A673 (cell line): ENCODE measurements around the gene RHEX. TPM values are rescaled to one million over a fixed set of nuclear protein-coding genes. Genes with fewer than 3 reads are reported as not detected.

Experiments
- BruUV-seq: library from RNA; stranded (reverse); fragments of 400-500 nt; replicated peaks from 2 replicates; lab custom pipeline; 2021; lab: Mats Ljungman, UMichigan
- CTCF ChIA-PET: fragments of 300-600 bp; sonication (Branson Sonifier 250); formaldehyde crosslinking; loops from one replicate; lab custom pipeline; 2022; ENCODE audit warnings: antibody characterized with exemption; lab: Charles Lee
- POLR2A ChIA-PET: fragments of 300-600 bp; sonication (Branson Sonifier 250); formaldehyde crosslinking; loops from one replicate; lab custom pipeline; 2022; ENCODE audit warnings: antibody characterized with exemption; ENCODE audit not compliant: low non-redundant PET; lab: Charles Lee
- DNase-seq: peaks from one replicate; pipeline ENCODE4 v3.0.0-alpha.2; 2015; ENCODE audit warnings: low spot score
- H3K27ac ChIP-seq: fragments of 200-600 bp; sonication (generic); 2 replicates; pipeline ENCODE4 v1.5.1; 2016; ENCODE audit warnings: mixed run types, low read depth, mild to moderate bottlenecking, mixed read lengths, antibody characterized with exemption, low read length; ENCODE audit not compliant: poor library complexity, severe bottlenecking
- H3K27me3 ChIP-seq: fragments of 200-600 bp; sonication (generic); replicated peaks from 2 replicates; pipeline ENCODE4 v1.6.1; 2017; ENCODE audit warnings: mixed run types, low read depth, mild to moderate bottlenecking, mixed read lengths, antibody characterized with exemption, low read length; ENCODE audit not compliant: insufficient read depth, poor library complexity
- H3K36me3 ChIP-seq: fragments of 200-600 bp; sonication (generic); 2 replicates; pipeline ENCODE4 v1.6.1; 2016; ENCODE audit warnings: mixed run types, mild to moderate bottlenecking, mixed read lengths, antibody characterized with exemption, low read length; ENCODE audit not compliant: insufficient read depth, poor library complexity, severe bottlenecking
- H3K4me1 ChIP-seq: fragments of 200-600 bp; sonication (generic); 2 replicates; pipeline ENCODE4 v1.6.1; 2017; ENCODE audit warnings: mixed run types, mild to moderate bottlenecking, mixed read lengths, antibody characterized with exemption, low read length; ENCODE audit not compliant: insufficient read depth, poor library complexity, severe bottlenecking
- H3K4me3 ChIP-seq: fragments of 200-600 bp; sonication (generic); 2 replicates; pipeline ENCODE4 v1.5.1; 2016; ENCODE audit warnings: low read depth, mixed run types, mild to moderate bottlenecking, mixed read lengths, low read length; ENCODE audit not compliant: poor library complexity, severe bottlenecking
- H3K9me3 ChIP-seq: fragments of 200-600 bp; sonication (generic); 2 replicates; pipeline ENCODE4 v1.6.1; 2016; ENCODE audit warnings: mixed run types, low read depth, mild to moderate bottlenecking, mixed read lengths, antibody characterized with exemption, low read length; ENCODE audit not compliant: poor library complexity, severe bottlenecking
- EZH2 ChIP-seq: fragments of 200-600 bp; sonication (generic); IDR thresholded peaks from 2 replicates; pipeline ENCODE4 v1.6.1; 2017; ENCODE audit warnings: borderline replicate concordance, low read depth, mild to moderate bottlenecking, mixed read lengths, antibody characterized with exemption, low read length; ENCODE audit not compliant: poor library complexity, severe bottlenecking
- intact Hi-C: fragments of 100-400 bp; cut with micrococcal nuclease; formaldehyde crosslinking; loops from one replicate; pipeline ENCODE4 v1.10.0; 2022; ENCODE audit not compliant: unreplicated experiment
- total RNA-seq: library from RNA; stranded (reverse); gene quantifications from 2 replicates; pipeline ENCODE4 v1.2.3, GENCODE V29; 2021
- TF ChIP-seq, protein P1 (sequence below): fragments of 300-800, 200-600 bp; sonication (generic); conservative IDR thresholded peaks from 2 replicates; pipeline ENCODE4 v1.5.1; 2017; ENCODE audit warnings: low read depth, mild to moderate bottlenecking, antibody characterized with exemption, low read length, moderate library complexity, mixed read lengths

RHEX gene
- total RNA-seq, 1 experiment from 2014 or later = not detected

DNA sequence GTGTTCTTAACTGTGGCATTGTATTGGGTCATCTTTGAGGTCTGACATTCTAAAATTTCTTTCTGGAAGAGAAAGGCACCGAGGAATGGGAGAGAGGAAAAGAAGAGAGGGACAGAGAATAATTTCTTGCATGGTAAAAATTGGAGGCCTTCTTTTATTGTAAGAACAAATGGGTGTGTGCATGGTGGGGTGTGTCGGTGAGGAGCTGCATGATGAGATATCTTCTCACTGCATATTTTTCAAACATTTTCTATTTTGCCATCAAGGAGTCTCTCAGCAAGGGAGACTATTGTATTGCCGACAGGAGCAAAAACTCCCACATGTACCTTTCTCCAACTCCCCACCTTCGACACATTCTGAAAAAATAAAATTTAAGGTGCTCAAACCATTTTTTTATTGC is 22.8 kb upstream of the RHEX start:
- BruUV-seq = no TSS peak
- TF ChIP-seq, protein P1, sequence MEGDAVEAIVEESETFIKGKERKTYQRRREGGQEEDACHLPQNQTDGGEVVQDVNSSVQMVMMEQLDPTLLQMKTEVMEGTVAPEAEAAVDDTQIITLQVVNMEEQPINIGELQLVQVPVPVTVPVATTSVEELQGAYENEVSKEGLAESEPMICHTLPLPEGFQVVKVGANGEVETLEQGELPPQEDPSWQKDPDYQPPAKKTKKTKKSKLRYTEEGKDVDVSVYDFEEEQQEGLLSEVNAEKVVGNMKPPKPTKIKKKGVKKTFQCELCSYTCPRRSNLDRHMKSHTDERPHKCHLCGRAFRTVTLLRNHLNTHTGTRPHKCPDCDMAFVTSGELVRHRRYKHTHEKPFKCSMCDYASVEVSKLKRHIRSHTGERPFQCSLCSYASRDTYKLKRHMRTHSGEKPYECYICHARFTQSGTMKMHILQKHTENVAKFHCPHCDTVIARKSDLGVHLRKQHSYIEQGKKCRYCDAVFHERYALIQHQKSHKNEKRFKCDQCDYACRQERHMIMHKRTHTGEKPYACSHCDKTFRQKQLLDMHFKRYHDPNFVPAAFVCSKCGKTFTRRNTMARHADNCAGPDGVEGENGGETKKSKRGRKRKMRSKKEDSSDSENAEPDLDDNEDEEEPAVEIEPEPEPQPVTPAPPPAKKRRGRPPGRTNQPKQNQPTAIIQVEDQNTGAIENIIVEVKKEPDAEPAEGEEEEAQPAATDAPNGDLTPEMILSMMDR = no peak
- TF ChIP-seq EZH2 = no peak
- H3K9me3 ChIP-seq = no peaks in the 10 kb centered on the region
- ChIA-PET CTCF (interaction anchor here (1.2 to 2.0 kb wide), 2 partner anchors 45 to 76 kb away, joined by 4 to 11 read pairs; no protein-coding TSS in a partner anchor), POLR2A (no interaction called here)
- H3K4me1 ChIP-seq = no peaks in the 10 kb centered on the region
- no peaks in the 10 kb centered on the region for H3K27me3 ChIP-seq
- H3K36me3 ChIP-seq = no peaks in the 10 kb centered on the region
- H3K27ac ChIP-seq = no peak overlapping the region
- no peak for DNase-seq
- no peak overlapping the region for H3K4me3 ChIP-seq
- intact Hi-C loops = loop anchor here (2.0 kb wide), 1 partner anchor 77 kb away; no protein-coding TSS in a partner anchor

GRCh38 chr1:206030714-206031113 is 22.3 kb upstream of the RHEX start:
- no peaks in the 10 kb centered on the region for H3K36me3 ChIP-seq
- BruUV-seq = no TSS peak
- H3K9me3 ChIP-seq = no peaks in the 10 kb centered on the region
- TF ChIP-seq, protein P1 = peak; percentile 95
- no peak for TF ChIP-seq EZH2
- no peaks in the 10 kb centered on the region for H3K27me3 ChIP-seq
- peak; percentile 78 for DNase-seq
- intact Hi-C loops = loop anchor here (2.0 kb wide), 1 partner anchor 76 kb away; no protein-coding TSS in a partner anchor
- POLR2A ChIA-PET = no interaction called here
- H3K27ac ChIP-seq = no peak overlapping the region
- no peaks in the 10 kb centered on the region for H3K4me1 ChIP-seq
- CTCF ChIA-PET = interaction anchor here (1.2 to 2.0 kb wide), 3 partner anchors 45 to 76 kb away, joined by 4 to 11 read pairs (median 4); no protein-coding TSS in a partner anchor
- H3K4me3 ChIP-seq = no peak overlapping the region

DNA sequence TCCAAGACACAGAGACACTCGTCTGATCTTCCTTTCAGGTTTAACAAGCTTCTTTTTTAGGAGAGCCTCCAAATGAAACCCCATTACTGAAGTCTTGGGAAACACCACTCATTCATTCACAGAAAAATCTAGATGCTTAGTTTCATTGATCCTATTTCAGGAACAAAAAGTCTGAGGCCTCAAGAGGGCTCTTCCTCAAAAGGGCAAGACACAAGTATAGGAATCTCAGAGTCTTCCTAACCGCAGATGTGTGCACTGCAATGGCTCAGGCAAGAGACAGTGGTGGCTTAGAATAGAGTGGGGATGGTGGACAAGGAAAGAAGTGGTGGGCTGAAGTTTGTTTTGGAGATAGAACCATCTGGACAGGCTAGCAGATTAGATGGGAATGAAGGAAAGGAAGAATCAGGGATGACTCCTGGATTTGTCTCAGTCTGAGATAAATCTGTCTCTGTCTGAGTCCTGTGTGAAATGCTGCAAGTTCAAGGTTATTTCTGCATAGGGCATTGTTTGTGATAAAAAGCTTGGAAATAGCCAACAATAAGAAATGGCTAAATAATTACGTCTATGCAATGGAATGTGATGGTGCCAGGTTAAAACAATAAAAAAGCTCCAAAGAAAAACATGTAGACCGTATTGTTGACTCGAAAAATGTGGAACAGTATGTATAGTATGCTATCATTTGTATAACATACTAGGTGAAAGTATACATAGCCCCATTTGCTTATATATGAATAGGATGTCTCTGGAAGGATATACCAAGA is 20.4 kb upstream of the RHEX start:
- BruUV-seq = no TSS peak
- H3K27ac ChIP-seq = no peak overlapping the region
- H3K27me3 ChIP-seq = no peaks in the 10 kb centered on the region
- TF ChIP-seq, protein P1 = no peak
- no peak for TF ChIP-seq EZH2
- intact Hi-C loops = no loop called here
- no peak for DNase-seq
- no peaks in the 10 kb centered on the region for H3K4me1 ChIP-seq
- ChIA-PET POLR2A (no interaction called here), CTCF (interaction anchor here (2.0 kb wide), 1 partner anchor 74 kb away, joined by 11 read pairs; no protein-coding TSS in a partner anchor)
- H3K4me3 ChIP-seq = no peak overlapping the region
- no peaks in the 10 kb centered on the region for H3K9me3 ChIP-seq
- H3K36me3 ChIP-seq = no peaks in the 10 kb centered on the region
